HUES6 (cell line): ENCODE data around the gene AGTRAP.

ENCODE experiments used
- H3K27ac ChIP-seq: 2 replicates; pipeline ENCODE4 v1.7.0; 2013; ENCODE audit warnings: low read depth, mild to moderate bottlenecking, low read length, inconsistent platforms
- H3K27me3 ChIP-seq: 2 replicates; pipeline ENCODE4 v1.6.1; 2013; ENCODE audit warnings: low read length; ENCODE audit not compliant: control insufficient read depth, insufficient read depth
- H3K36me3 ChIP-seq: 2 replicates; pipeline ENCODE4 v1.6.1; 2013; ENCODE audit warnings: low read length; ENCODE audit not compliant: control insufficient read depth, insufficient read depth
- H3K4me1 ChIP-seq: 2 replicates; pipeline ENCODE4 v1.6.1; 2013; ENCODE audit warnings: low read length; ENCODE audit not compliant: control insufficient read depth, insufficient read depth
- H3K4me3 ChIP-seq: 2 replicates; pipeline ENCODE4 v1.5.1; 2013; ENCODE audit warnings: low read depth, low read length
- H3K9ac ChIP-seq: one replicate; pipeline ENCODE4 v1.6.1; 2013; ENCODE audit warnings: mild to moderate bottlenecking, low read length
- H3K9me3 ChIP-seq: 2 replicates; pipeline ENCODE4 v1.6.1; 2013; ENCODE audit warnings: low read depth, low read length; ENCODE audit not compliant: control insufficient read depth, insufficient read depth

Gene AGTRAP

DNA sequence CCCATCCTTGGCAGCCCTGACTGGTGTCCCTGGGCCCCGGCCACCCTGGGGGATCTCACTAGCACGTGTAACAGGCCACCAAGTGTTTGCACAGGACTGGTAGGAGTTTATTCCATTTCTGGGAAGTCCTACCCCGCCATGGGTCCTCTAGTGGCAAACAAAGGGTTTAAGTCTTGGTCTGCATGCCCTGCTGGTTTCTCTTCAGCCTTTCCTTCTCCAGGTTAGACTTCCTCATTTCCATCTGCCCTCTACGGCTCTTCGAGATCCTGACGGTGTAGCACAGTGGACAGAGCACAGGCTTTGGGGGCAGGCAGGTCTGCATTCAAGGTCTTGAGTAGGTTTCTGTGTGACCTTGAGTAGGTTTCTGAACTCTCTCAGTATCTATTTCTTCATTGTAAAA is 2.8 kb downstream of the AGTRAP start:
- Histone ChIP-seq H3K27me3 (no peaks in the 10 kb centered on the region), H3K27ac (no peak overlapping the region), H3K4me1 (peaks cover 21% of the 10 kb centered on the region), H3K9me3 (no peaks in the 10 kb centered on the region), H3K4me3 (no peak overlapping the region), H3K36me3 (no peaks in the 10 kb centered on the region), H3K9ac (no peak overlapping the region)

DNA sequence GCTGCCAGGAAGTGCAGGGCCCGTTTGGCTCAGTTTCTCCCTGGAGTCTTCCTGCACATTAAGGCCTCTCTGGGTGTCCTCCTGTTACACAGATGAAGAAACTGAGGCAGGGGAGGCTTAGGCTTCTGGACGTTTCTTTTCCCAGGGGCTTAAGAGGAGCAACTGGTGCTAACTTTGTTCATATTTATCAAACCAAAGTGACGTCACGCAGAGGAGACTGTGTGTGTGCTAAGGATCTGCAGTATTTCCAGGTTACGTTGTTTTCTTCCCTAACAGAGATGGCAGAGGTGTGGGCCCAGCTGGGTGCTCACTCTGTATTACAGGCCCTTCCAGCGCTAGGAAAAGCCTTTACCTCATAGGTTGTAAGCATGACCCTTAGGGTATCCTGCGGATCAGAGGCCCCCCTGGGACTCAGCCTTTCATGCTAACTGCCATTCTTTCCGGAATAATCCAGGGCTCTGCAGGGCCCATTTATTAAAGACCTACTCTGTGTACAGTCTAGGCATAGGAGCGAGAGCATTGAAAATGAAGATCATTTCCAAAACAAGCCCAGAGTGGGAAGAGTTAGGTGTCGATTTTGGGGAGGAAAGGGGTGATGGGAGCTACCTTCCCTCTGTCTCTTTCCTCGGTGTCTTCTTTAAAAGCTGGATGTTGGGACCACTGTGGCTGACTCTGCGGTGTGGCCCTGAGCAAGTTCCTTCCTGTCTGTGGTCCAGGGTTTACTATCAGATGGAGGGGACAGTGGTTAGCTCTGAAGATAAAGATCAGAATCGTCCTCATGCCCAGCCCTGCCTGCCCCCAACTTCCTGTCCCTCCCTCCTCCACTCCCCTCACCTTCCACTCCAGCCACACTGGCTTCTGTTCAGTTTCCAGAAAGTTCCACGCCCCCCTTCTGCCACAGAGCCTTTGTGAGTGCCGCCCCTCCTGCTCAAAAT is 4.6 kb downstream of the AGTRAP start:
- peaks cover 18% of the 10 kb centered on the region for H3K4me1 ChIP-seq
- no peaks in the 10 kb centered on the region for H3K27me3 ChIP-seq
- no peaks in the 10 kb centered on the region for H3K9me3 ChIP-seq
- H3K4me3 ChIP-seq = no peak overlapping the region
- no peak overlapping the region for H3K27ac ChIP-seq
- H3K9ac ChIP-seq = no peak overlapping the region
- H3K36me3 ChIP-seq = peaks cover 2% of the 10 kb centered on the region

DNA sequence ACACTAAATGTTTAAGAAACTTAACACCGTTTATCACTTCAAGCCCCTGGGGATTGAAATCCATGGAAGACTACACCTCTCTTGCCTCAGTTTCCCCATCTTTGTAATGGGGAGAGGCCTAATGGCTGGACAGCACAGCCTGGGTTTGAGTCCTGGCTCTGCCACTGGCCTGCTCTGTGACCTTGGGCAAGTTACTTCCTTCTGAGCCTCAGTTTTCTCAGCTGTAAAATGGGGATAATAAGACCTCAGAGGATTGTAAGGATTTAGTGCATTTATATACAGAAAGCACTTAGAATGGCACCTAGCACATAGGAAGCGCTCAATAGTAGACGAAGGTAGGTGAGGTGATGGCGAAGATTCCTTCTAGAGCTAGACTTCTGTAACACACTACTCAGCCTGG is 5.5 kb downstream of the AGTRAP start:
- Histone ChIP-seq H3K27me3 (no peaks in the 10 kb centered on the region), H3K9ac (no peak overlapping the region), H3K27ac (no peak overlapping the region), H3K9me3 (no peaks in the 10 kb centered on the region), H3K36me3 (peaks cover 11% of the 10 kb centered on the region), H3K4me3 (no peak overlapping the region), H3K4me1 (peaks cover 15% of the 10 kb centered on the region)

DNA sequence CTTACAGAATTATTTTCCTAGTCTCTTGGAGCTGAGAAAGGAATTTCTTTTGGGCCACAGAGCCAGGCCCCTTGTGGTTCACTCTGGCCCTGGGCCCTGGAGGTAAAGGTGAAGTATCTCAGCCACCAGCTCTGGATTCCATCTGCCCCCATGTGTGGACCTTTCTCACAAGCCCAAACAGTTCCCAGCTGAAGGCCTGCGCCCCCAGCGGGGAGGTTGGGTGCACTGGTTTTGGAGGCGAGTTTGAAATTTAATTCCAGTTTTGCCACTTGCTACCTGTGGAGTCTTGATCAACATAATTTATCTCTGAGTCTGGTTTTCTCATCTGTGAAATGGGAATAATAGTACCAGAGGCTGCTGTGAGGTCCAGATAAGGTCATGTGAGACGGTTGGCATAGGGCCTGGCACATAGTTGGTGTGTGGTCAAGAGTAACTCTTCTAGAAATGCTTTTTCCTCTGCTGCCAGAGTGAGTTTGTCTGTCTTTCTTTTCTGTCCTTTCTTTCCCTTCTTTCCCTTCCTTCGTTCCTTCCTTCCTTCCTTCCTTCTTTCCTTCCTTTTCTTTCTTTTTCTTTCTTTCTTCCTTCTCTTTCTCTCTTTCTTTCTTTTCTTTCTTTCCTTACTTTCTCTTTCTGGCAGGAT is 6.1 kb downstream of the AGTRAP start:
- peaks cover 12% of the 10 kb centered on the region for H3K4me1 ChIP-seq
- no peak overlapping the region for H3K4me3 ChIP-seq
- no peak overlapping the region for H3K27ac ChIP-seq
- no peaks in the 10 kb centered on the region for H3K9me3 ChIP-seq
- no peak overlapping the region for H3K9ac ChIP-seq
- H3K27me3 ChIP-seq = no peaks in the 10 kb centered on the region
- peaks cover 14% of the 10 kb centered on the region for H3K36me3 ChIP-seq

DNA sequence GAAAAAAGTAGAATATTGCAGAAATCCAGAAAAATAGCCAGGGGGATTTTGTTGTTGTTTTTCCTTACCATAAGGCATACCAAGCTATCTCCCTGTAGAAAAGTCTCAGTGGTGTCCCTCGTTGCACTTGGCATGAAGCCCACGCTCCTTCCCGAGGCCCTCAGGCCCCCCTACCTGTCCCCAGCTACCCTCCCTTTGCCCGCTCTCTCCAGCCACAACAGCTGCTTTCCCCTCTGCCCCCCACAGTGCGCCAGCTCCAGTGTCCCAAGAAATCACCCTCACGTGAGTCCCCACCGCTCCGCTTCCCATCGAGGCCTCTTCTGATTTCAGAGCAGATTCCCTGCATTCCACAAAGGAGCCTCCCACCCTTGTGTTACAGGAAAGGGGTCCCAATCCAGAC is 8.4 kb downstream of the AGTRAP start:
- H3K36me3 ChIP-seq = peaks cover 27% of the 10 kb centered on the region
- H3K4me1 ChIP-seq = peaks cover 5% of the 10 kb centered on the region; the same call in 1 of the 2 replicates
- no peak overlapping the region for H3K27ac ChIP-seq
- H3K27me3 ChIP-seq = no peaks in the 10 kb centered on the region
- no peak overlapping the region for H3K9ac ChIP-seq
- H3K9me3 ChIP-seq = no peaks in the 10 kb centered on the region
- no peak overlapping the region for H3K4me3 ChIP-seq

DNA sequence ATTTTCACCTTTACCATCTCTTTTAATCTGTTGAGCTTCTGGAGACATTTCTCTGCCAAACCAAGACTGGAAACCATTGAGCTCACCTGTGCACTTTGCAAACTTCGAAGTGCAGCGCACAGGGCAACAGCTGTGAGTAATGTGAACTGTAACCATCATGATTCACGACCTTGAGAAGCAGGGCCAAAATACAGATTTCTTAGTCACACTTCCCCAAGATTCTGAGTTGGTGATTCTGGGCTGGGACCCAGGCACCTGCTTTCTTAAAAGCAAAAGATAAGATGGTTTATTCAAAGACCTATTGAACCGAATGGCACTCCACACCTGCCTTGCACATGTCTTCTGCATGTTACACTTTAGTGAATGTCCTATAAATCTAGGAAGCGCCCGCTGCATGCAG is 10.2 kb downstream of the AGTRAP start:
- H3K27me3 ChIP-seq = no peaks in the 10 kb centered on the region
- H3K27ac ChIP-seq = no peak overlapping the region
- H3K4me3 ChIP-seq = no peak overlapping the region
- no peak overlapping the region for H3K9ac ChIP-seq
- H3K9me3 ChIP-seq = no peaks in the 10 kb centered on the region
- peaks cover 45% of the 10 kb centered on the region for H3K36me3 ChIP-seq
- H3K4me1 ChIP-seq = no peaks in the 10 kb centered on the region

DNA sequence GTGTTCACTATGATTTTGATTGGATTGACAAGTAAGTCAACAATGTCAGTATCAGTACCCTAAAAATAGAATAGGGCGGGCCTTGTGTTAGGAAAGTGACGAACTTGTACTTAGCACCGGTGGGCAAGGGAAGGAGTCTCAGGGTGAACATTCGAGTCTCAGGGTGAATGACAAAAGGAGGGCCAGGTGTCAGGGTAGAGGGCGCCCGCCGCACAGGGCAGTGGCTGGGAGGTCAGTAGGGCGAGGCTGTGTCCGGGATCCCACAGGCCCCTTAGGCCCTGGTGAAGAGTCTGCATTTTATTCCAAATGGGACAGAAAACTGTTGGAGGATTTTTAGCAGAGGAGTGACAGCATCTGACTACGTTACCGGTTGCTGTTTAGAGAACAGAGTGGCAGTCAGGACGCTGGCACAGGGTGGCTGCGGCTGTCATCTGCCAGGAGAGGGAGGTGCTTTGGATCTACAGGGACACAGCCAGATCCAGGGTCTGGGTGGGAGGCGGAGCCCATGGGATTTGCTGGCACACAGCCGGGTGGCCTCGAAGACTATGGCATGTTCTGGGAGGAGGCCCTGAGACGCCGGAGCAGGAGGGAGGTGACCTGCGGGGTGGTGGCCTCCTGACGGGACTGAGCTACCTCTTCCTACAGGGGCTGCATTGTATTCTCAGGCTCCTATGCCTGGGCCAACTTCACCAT is 11.0 kb downstream of the AGTRAP start:
- Histone ChIP-seq H3K4me1 (no peaks in the 10 kb centered on the region), H3K27ac (no peak overlapping the region), H3K27me3 (no peaks in the 10 kb centered on the region), H3K4me3 (no peak overlapping the region), H3K36me3 (peaks cover 46% of the 10 kb centered on the region), H3K9me3 (no peaks in the 10 kb centered on the region), H3K9ac (no peak overlapping the region)

DNA sequence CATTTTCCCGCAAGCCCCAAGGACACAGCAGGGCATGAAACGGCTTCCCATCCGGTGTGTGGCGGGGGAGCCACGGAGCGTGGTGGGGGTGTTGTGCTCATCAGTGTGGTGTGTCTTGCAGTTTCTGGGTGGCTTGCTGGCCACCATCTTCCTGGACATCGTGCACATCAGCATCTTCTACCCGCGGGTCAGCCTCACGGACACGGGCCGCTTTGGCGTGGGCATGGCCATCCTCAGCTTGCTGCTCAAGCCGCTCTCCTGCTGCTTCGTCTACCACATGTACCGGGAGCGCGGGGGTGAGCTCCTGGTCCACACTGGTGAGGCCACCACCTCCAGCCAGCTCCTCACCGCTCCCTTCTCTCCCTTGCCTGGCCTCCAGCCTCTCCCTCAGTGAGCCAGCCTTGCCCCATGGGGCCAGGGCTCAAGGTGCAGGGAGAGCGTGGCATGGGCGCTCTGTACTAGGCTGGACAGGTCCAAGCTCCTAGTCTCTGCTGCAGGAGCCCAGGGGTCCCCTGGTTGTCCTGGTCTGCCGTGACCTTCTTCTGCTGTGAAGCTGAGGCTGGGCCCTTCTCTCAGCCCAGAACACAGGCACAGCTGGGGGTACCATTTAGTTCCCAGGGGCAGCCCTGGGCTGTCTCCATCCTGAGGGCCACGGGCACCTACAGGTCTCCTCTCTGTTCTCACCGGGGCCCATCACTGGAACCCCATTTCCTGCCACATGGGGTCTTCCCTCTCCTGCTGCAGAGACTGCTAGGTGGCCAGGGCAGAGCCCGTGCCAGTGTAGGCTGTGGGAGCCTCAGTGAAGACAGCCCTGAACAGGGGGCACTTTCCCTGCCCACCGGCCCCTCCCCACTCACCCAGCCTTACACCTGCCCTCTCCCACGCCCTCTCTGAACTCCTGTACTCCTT is 12.6 kb downstream of the AGTRAP start:
- H3K9ac ChIP-seq = no peak overlapping the region
- no peak overlapping the region for H3K4me3 ChIP-seq
- H3K27me3 ChIP-seq = no peaks in the 10 kb centered on the region
- H3K9me3 ChIP-seq = no peaks in the 10 kb centered on the region
- peaks cover 46% of the 10 kb centered on the region for H3K36me3 ChIP-seq
- no peak overlapping the region for H3K27ac ChIP-seq
- peaks cover 10% of the 10 kb centered on the region for H3K4me1 ChIP-seq

DNA sequence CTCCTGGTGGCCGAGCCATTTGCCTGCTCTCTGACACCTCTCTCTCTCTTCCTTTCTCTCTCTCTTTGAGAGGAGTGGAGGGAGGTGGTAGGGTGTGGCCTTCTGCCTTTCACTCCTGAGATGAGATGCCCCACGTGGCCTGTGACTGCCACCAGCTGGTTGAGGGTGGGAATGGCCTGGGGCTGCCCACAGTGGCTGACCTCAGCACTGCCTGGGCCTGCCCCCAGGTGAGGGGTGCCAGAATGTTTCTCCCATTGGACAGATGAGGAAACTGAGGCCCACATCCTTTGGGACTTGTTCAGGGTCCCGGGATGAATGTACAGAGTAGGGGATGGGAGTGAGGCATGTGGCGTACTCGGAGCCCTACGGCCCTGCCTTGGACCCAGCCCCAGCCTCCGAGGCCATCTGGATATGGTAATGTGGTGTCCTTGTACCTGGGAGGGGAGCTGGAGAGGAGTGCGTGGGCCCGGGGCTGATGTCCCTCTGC is 13.3 kb downstream of the AGTRAP start:
- Histone ChIP-seq H3K36me3 (peaks cover 46% of the 10 kb centered on the region), H3K4me1 (peaks cover 16% of the 10 kb centered on the region), H3K9me3 (no peaks in the 10 kb centered on the region), H3K4me3 (no peak overlapping the region), H3K27ac (no peak overlapping the region), H3K27me3 (no peaks in the 10 kb centered on the region), H3K9ac (no peak overlapping the region)

DNA sequence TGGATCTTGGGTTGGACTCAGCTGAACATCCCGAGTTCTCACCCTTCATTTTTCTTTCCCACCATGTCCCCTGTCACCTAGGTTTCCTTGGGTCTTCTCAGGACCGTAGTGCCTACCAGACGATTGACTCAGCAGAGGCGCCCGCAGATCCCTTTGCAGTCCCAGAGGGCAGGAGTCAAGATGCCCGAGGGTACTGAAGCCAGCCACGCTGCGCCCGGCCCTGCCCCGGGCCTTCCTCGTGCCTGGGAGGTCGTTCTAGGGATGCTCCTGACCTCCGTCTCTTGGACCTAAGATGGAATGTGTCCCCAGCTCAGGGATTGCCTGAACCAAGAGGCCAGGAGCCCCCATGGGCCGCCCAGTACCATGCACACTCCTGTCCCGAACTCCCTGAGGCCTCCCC is 14.1 kb downstream of the AGTRAP start:
- Histone ChIP-seq H3K4me3 (no peak overlapping the region), H3K27me3 (no peaks in the 10 kb centered on the region), H3K27ac (no peak overlapping the region)

More for the DNA sequence above, 14.1 kb downstream of the AGTRAP start:
- Histone ChIP-seq H3K9me3 (no peaks in the 10 kb centered on the region), H3K9ac (no peak overlapping the region), H3K36me3 (peaks cover 46% of the 10 kb centered on the region), H3K4me1 (peaks cover 16% of the 10 kb centered on the region)
